ENCODE data around the gene KAT2B. TPM values are rescaled to one million over a fixed set of nuclear protein-coding genes. Genes with fewer than 3 reads are reported as not detected.
A peak's percentile ranks its signal among the peaks of the same experiment; 100 is the strongest.

KAT2B gene
- total and polyA plus RNA-seq, 4 donors, result 9.3 to 42.6 (median 17.3) TPM

DNA sequence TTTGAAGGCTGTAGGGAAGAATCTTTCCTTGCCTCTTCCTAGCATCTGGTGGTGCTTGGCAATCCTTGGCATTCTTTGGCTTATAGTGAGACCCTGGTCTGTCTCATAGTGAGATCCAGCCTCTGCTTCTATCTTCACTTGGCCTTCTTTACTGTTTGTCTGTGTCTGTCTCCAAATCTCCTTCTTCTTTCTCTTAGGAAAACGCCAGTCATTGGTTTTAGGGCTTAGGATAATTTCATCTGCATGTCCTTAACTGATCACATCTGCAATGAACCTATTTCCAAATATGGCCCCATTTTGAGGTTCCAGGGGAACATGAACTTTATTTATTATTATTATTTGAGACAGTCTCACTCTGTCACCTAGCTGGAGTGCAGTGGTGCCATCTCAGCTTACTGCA lies 25.8 kb downstream of the KAT2B start:
- Histone ChIP-seq H3K27me3 (ENCODE audit: control insufficient read depth in 3 of 3, insufficient read depth in 3 of 3, low read length in 2 of 3) (no peaks in the 10 kb centered on the region), H3K27ac (ENCODE audit: low read depth in 1 of 2, low read length in 1 of 2) (no peak overlapping the region), H3K9ac (ENCODE audit: insufficient read depth in 1 of 2, low read length in 2 of 2) (no peak overlapping the region), H3K9me3 (ENCODE audit: control insufficient read depth in 4 of 4, insufficient read depth in 3 of 4, low read length in 3 of 4) (no peaks in the 10 kb centered on the region), H3K36me3 (ENCODE audit: control insufficient read depth in 4 of 4, insufficient read depth in 4 of 4, low read length in 4 of 4) (no peaks in the 10 kb centered on the region), H3K4me1 (ENCODE audit: control insufficient read depth in 5 of 5, insufficient read depth in 5 of 5, low read length in 5 of 5) (peaks cover 4 to 24% (median 8%) of the 10 kb centered on the region in 5 donors), H3K4me3 (no peak overlapping the region)
- ATAC-seq (ENCODE audit: insufficient read depth, low FRiP score) (no peak), DNase-seq (no peak)
- WGBS, 2 donors, result 92 to 95% methylated on average over 1 of the region's 1 CpG
- TF ChIP-seq CTCF (IDR thresholded peaks at IDR 0.05; ENCODE audit: control extremely low read depth, extremely low read depth), result no peak

- TF ChIP-seq CTCF (IDR thresholded peaks at IDR 0.05; ENCODE audit: control extremely low read depth, extremely low read depth), result no peak
- no peaks in the 10 kb centered on the region for H3K36me3 ChIP-seq (ENCODE audit: control insufficient read depth in 4 of 4, insufficient read depth in 4 of 4, low read length in 4 of 4)
- ATAC-seq (ENCODE audit: insufficient read depth, low FRiP score), result no peak
- H3K27me3 ChIP-seq (ENCODE audit: control insufficient read depth in 3 of 3, insufficient read depth in 3 of 3, low read length in 2 of 3), result no peaks in the 10 kb centered on the region
- peak overlapping the region in 1 of 2 donors; percentile 61 for H3K9ac ChIP-seq (ENCODE audit: insufficient read depth in 1 of 2, low read length in 2 of 2)
- DNase-seq, result peak; percentile 47 to 82 (median 70)
- no peaks in the 10 kb centered on the region for H3K9me3 ChIP-seq (ENCODE audit: control insufficient read depth in 4 of 4, insufficient read depth in 3 of 4, low read length in 3 of 4)
- peaks cover 4 to 23% (median 6%) of the 10 kb centered on the region in 5 donors for H3K4me1 ChIP-seq (ENCODE audit: control insufficient read depth in 5 of 5, insufficient read depth in 5 of 5, low read length in 5 of 5)
- H3K27ac ChIP-seq (ENCODE audit: low read depth in 1 of 2, low read length in 1 of 2), result no peak overlapping the region
- no peak overlapping the region for H3K4me3 ChIP-seq
- 66 to 79% methylated on average over 6 of the region's 6 CpGs for WGBS, 2 donors
These were observed 26.8 kb downstream of the KAT2B start for GRCh38 chr3:20066850-20067617.

- no peaks in the 10 kb centered on the region for H3K9me3 ChIP-seq (ENCODE audit: control insufficient read depth in 4 of 4, insufficient read depth in 3 of 4, low read length in 3 of 4)
- WGBS, 2 donors, result 77 to 78% methylated on average over 3 of the region's 3 CpGs
- H3K27ac ChIP-seq (ENCODE audit: low read depth in 1 of 2, low read length in 1 of 2), result peak overlapping the region in 1 of 2 donors; percentile 37
- no peak overlapping the region for H3K9ac ChIP-seq (ENCODE audit: insufficient read depth in 1 of 2, low read length in 2 of 2)
- TF ChIP-seq CTCF (IDR thresholded peaks at IDR 0.05; ENCODE audit: control extremely low read depth, extremely low read depth), result no peak
- no peaks in the 10 kb centered on the region for H3K27me3 ChIP-seq (ENCODE audit: control insufficient read depth in 3 of 3, insufficient read depth in 3 of 3, low read length in 2 of 3)
- H3K4me1 ChIP-seq (ENCODE audit: control insufficient read depth in 5 of 5, insufficient read depth in 5 of 5, low read length in 5 of 5), result peaks cover 4 to 30% (median 6%) of the 10 kb centered on the region in 5 donors
- no peak for DNase-seq
- ATAC-seq (ENCODE audit: insufficient read depth, low FRiP score), result no peak
- no peak overlapping the region for H3K4me3 ChIP-seq
- no peaks in the 10 kb centered on the region for H3K36me3 ChIP-seq (ENCODE audit: control insufficient read depth in 4 of 4, insufficient read depth in 4 of 4, low read length in 4 of 4)
These were observed 28.4 kb downstream of the KAT2B start for GRCh38 chr3:20068512-20069177.
